Right lobe of liver (tissue), 6 donors: Measurements from ENCODE around the gene SET. TPM values are rescaled to one million over a fixed set of nuclear protein-coding genes. Genes with fewer than 3 reads are reported as not detected.

Experiments
- ATAC-seq, 4 donors: fragments of 200-7000 bp; cut with Tn5 transposase; one replicate each; pipeline ENCODE4 v1.9.1; 2020; ENCODE audit warnings: mild to moderate bottlenecking in 4 of 4, moderate library complexity in 4 of 4
- DNase-seq, 3 donors: peaks; one replicate each; pipeline ENCODE4 v3.0.0-alpha.2; 2020
- H3K27ac ChIP-seq, 3 donors: fragments of 200-600 bp; one replicate each; pipeline ENCODE4 v1.8.0; 2022
- H3K27me3 ChIP-seq, 2 donors: fragments of 200-600 bp; one replicate each; pipeline ENCODE4 v1.8.0; 2022
- H3K36me3 ChIP-seq, 4 donors: fragments of 200-600 bp; sonication (generic) in 1 of 4; one replicate each; pipeline versions ENCODE4 v1.5.1 to v1.8.0; 2017 to 2022; ENCODE audit warnings: control low read depth in 1 of 4
- H3K4me1 ChIP-seq, 4 donors: fragments of 200-600 bp; sonication (generic) in 1 of 4; one replicate each; pipeline versions ENCODE4 v1.5.1 to v1.8.0; 2017 to 2022; ENCODE audit warnings: control low read depth in 1 of 4
- H3K4me3 ChIP-seq, 3 donors: fragments of 200-600 bp; one replicate each; pipeline ENCODE4 v1.8.0; 2022
- H3K9me3 ChIP-seq, 4 donors: fragments of 200-600 bp; sonication (generic) in 1 of 4; one replicate each; pipeline versions ENCODE4 v1.5.1 to v1.8.0; 2017 to 2022; ENCODE audit warnings: control low read depth in 1 of 4
- CTCF ChIP-seq, 4 donors: fragments of 200-600 bp in 3 of 4; fragments of 450-650 bp in 1 of 4; IDR thresholded peaks; one replicate each; pipeline versions ENCODE4 v1.5.1 to v1.8.0; 2016 to 2022; ENCODE audit warnings: antibody characterized with exemption in 4 of 4, mild to moderate bottlenecking in 2 of 4
- POLR2A ChIP-seq: fragments of 450-650 bp; IDR thresholded peaks from one replicate; pipeline ENCODE4 v1.6.1; 2017; ENCODE audit warnings: antibody characterized with exemption, mild to moderate bottlenecking
- WGBS: methylation state at CpG from one replicate; pipeline ENCODE4 v1.1.6; 2018; ENCODE audit warnings: low coverage, low lambda C conversion rate; ENCODE audit not compliant: insufficient coverage; ENCODE audit errors: missing lambda C conversion rate; 5-methylcytosine and 5-hydroxymethylcytosine counted together
- intact Hi-C, 2 donors: fragments of 100-400 bp; cut with DNase I; formaldehyde crosslinking; loops; one replicate each; pipeline versions ENCODE4 v1.11.2 to v1.14.1; 2022
- total RNA-seq, 6 experiments: library from RNA; depleted of rRNA in 2 of 6; stranded (reverse); fragments of >200 nt in 2 of 6; fragmentation: NEBNext Ultra II Directional in 3 of 6; extraction: Animal tissue kit (Norgen Biotek cat#: 25700) in 3 of 6; gene quantifications; one replicate each; pipeline versions ENCODE4 v1.1.0 to v1.2.4, GENCODE V29; 2016 to 2023
- donor health status: DM: no; HTN: yes; CAD: no.
- donor health status: DM: no; HTN: no; CAD: no.
- donor health status: DM: no; HTN: no; CAD: no.
- donor health status: DM: no; HTN: yes; CAD: no.
- donor health status: DM: no; HTN: yes; CAD: no.

Gene SET
- total RNA-seq, 6 experiments from 2014 or later: 57.4 to 110 (median 82.6) TPM

GRCh38 chr9:128714586-128715435 is 25.8 kb downstream of the SET start:
- no peak overlapping the region for H3K4me3 ChIP-seq
- no peaks in the 10 kb centered on the region for H3K27me3 ChIP-seq
- 94% methylated on average over 9 of the region's 24 CpGs for WGBS
- H3K27ac ChIP-seq: no peak overlapping the region
- DNase-seq: peak; percentile 9 to 36 (median 23)
- no peaks in the 10 kb centered on the region for H3K9me3 ChIP-seq
- no peak for ATAC-seq
- intact Hi-C loops: no loop called here
- TF ChIP-seq POLR2A (no peak), CTCF (IDR thresholded peaks at IDR 0.05) (no peak)
- H3K36me3 ChIP-seq: no peaks in the 10 kb centered on the region
- no peaks in the 10 kb centered on the region for H3K4me1 ChIP-seq

GRCh38 chr9:128715436-128715750 is 26.4 kb downstream of the SET start:
- Histone ChIP-seq H3K9me3 (no peaks in the 10 kb centered on the region), H3K36me3 (no peaks in the 10 kb centered on the region), H3K27ac (no peak overlapping the region), H3K4me3 (no peak overlapping the region), H3K4me1 (no peaks in the 10 kb centered on the region), H3K27me3 (no peaks in the 10 kb centered on the region)
- WGBS: 100% methylated on average over 1 of the region's 6 CpGs
- TF ChIP-seq POLR2A (no peak), CTCF (IDR thresholded peaks at IDR 0.05) (no peak)
- DNase-seq: peak in 2 of 3 donors; percentile 4 to 7
- intact Hi-C loops: no loop called here
- ATAC-seq: no peak

- no peaks in the 10 kb centered on the region for H3K27me3 ChIP-seq
- no peak for ATAC-seq
- WGBS: 89% methylated on average over 5 of the region's 7 CpGs
- H3K4me3 ChIP-seq: no peak overlapping the region
- H3K36me3 ChIP-seq: no peaks in the 10 kb centered on the region
- H3K9me3 ChIP-seq: no peaks in the 10 kb centered on the region
- peak in 2 of 3 donors; percentile 12 to 36 for DNase-seq
- no peaks in the 10 kb centered on the region for H3K4me1 ChIP-seq
- no peak overlapping the region for H3K27ac ChIP-seq
- TF ChIP-seq CTCF (IDR thresholded peaks at IDR 0.05) (no peak), POLR2A (no peak)
- intact Hi-C loops: no loop called here
Observed at GRCh38 chr9:128716581-128717254, 27.7 kb downstream of the SET start.

- WGBS: 61% methylated on average over 4 of the region's 8 CpGs
- intact Hi-C loops: no loop called here
- no peak for ATAC-seq
- Histone ChIP-seq H3K4me1 (no peaks in the 10 kb centered on the region), H3K27me3 (no peaks in the 10 kb centered on the region), H3K36me3 (no peaks in the 10 kb centered on the region), H3K9me3 (no peaks in the 10 kb centered on the region), H3K27ac (no peak overlapping the region), H3K4me3 (no peak overlapping the region)
- peak in 1 of 3 donors; percentile 23 for DNase-seq
- TF ChIP-seq CTCF (IDR thresholded peaks at IDR 0.05): no peak
- TF ChIP-seq POLR2A: no peak
Observed at GRCh38 chr9:128718047-128718446, 29.0 kb downstream of the SET start.
